ENCODE data around the gene CHMP5. TPM values are rescaled to one million over a fixed set of nuclear protein-coding genes. Genes with fewer than 3 reads are reported as not detected.

The CHMP5 gene
- total RNA-seq, result 70.3 and 77.7 TPM in 2 replicates

DNA sequence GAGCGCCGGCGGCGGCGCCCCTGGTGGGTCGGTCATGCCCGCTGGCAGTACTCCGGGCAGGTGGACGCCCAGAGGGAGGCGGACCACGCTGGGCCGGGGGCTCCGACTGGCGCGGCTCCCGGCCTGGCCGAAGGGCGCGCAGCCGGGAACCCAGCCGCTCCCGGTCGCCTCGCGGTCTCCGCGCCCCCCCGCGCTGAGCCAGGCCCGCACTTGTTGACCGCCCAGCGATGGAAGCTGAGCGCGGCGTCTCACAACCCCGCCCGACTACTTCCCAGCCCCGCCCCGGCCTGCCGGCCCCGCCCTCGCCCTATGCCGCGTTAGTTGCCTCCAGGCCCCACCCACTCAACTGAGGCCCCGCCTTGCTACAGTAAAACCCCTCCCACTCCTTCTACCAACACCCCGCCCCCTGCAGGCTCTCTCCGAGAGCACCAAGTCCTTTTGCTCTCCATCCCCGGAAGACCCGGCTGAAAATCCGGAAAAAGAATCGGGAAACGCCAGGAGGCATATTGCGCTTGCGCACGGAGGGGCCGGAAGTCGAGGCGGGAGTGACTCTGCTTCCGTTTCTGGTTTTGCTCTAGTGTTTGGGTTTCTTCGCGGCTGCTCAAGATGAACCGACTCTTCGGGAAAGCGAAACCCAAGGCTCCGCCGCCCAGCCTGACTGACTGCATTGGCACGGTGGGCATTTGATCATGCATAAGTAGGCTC is at the start of gene CHMP5, which contains the start of gene BAG1:
CHMP5 (plus strand) TSS at position 577 of the 705 bp plus-strand sequence; CDS start at position 607, 30 bp downstream.
BAG1 (minus strand) TSS at position 236 of the 705 bp plus-strand sequence.

DNA sequence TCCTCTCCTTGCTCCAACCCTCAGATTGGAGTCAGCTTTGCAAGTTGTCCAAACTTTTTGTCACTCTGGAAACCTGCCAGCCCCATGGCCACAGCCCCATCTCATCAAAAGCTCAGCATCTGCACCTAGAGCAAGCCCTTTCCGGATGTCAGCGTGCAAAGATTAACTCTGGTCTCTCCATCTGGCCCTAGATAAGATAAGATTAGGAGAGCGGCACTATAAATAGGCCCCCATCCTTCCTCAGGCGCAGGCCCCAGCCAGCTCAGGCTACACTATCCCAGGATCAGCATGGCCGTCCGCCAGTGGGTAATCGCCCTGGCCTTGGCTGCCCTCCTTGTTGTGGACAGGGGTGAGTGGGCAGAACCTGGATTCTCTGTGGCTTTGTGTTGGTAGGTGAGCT is 24.9 kb upstream of the CHMP5 start, which contains the start of gene SPINK4:
SPINK4 (plus strand) TSS at position 247 of the 400 bp plus-strand sequence; CDS start at position 289, 42 bp downstream.

DNA sequence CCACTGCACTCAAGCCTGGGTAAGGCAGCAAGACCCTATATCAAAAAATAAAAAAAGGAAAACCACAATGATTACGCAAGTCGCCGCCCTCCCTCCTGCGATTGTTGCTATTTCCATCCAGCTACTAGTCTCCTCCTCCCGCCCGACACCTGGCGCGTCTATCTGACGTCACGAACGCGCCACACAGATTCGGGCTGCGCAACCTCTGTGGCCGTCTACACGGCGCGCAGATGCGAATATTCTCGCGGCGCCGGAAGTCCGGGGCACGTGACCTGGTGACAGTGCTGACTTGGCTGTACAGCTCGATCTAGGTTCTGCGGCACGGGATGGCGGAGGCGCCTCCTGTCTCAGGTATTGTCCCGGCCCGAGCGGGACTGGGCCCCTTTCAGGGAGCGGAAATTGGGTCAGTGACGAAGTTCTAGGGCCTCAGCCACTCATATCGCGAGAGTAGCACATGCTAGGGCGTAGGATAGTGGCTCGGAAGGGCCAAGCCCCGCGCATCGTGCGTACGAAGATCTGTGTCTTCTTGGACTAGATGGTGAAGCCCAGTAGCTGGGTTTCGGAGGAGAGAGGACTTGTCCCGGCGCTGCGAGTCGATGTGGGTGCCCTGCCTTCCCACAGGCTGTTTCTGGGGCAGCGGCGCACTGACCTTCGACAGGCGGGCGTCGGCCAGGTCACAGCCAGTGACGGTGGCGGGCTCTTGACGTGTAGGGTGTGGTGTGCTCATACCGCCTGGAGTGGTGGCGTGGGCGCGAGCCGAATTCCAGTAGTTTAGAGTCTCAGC is 25.6 kb downstream of the CHMP5 start, which contains the start of gene NFX1:
NFX1 (plus strand) TSS at position 270 of the 784 bp plus-strand sequence; CDS start at position 327, 57 bp downstream.

Other genes starting within 250 kb of the CHMP5 start
- 248 and 274 TPM in 2 replicates for gene DNAJA1, start 239.8 kb upstream of the CHMP5 start, total RNA-seq
- 17.9 and 18.7 TPM in 2 replicates for gene SMU1, start 188.4 kb upstream of the CHMP5 start, total RNA-seq
- gene B4GALT1, start 97.7 kb upstream of the CHMP5 start, total RNA-seq, result 30.3 and 36.7 TPM in 2 replicates
- not detected in 2 replicates for gene SPINK4, start 24.9 kb upstream of the CHMP5 start, total RNA-seq
- gene BAG1, start 341 bp upstream of the CHMP5 start, total RNA-seq, result 47.0 and 67.6 TPM in 2 replicates
- 14.4 and 14.5 TPM in 2 replicates for gene NFX1, start 25.5 kb downstream of the CHMP5 start, total RNA-seq
- 0.07 TPM in 1 of 2 replicates, not detected in the other for gene AQP7, start 137.5 kb downstream of the CHMP5 start, total RNA-seq
- gene AQP3, start 182.5 kb downstream of the CHMP5 start, total RNA-seq, result 1.3 and 1.6 TPM in 2 replicates
- 42.9 and 45.2 TPM in 2 replicates for gene NOL6, start 208.9 kb downstream of the CHMP5 start, total RNA-seq